Measurements from ENCODE around the gene YIF1A.

GRCh38 chr11:66286699-66287098 lies 2.2 kb downstream of the YIF1A start:
- TF ChIP-seq, protein P1, sequence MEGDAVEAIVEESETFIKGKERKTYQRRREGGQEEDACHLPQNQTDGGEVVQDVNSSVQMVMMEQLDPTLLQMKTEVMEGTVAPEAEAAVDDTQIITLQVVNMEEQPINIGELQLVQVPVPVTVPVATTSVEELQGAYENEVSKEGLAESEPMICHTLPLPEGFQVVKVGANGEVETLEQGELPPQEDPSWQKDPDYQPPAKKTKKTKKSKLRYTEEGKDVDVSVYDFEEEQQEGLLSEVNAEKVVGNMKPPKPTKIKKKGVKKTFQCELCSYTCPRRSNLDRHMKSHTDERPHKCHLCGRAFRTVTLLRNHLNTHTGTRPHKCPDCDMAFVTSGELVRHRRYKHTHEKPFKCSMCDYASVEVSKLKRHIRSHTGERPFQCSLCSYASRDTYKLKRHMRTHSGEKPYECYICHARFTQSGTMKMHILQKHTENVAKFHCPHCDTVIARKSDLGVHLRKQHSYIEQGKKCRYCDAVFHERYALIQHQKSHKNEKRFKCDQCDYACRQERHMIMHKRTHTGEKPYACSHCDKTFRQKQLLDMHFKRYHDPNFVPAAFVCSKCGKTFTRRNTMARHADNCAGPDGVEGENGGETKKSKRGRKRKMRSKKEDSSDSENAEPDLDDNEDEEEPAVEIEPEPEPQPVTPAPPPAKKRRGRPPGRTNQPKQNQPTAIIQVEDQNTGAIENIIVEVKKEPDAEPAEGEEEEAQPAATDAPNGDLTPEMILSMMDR (IDR thresholded peaks at IDR 0.05; ENCODE audit: low read depth, low read length, missing input control): no peak
- TF ChIP-seq TAF1 (conservative IDR thresholded peaks at IDR 0.05) (no peak), FOXA1 (IDR thresholded peaks at IDR 0.05) (no peak), YY1 (IDR thresholded peaks at IDR 0.05) (no peak), RXRA (IDR thresholded peaks at IDR 0.05) (no peak), RAD21 (IDR thresholded peaks at IDR 0.05) (no peak), JUND (IDR thresholded peaks at IDR 0.05) (no peak), REST (IDR thresholded peaks at IDR 0.05) (no peak), MAX (IDR thresholded peaks at IDR 0.05) (no peak), HNF4A (conservative IDR thresholded peaks at IDR 0.05) (no peak), NR2F2 (IDR thresholded peaks at IDR 0.05) (no peak)
- TF ChIP-seq, protein P2, sequence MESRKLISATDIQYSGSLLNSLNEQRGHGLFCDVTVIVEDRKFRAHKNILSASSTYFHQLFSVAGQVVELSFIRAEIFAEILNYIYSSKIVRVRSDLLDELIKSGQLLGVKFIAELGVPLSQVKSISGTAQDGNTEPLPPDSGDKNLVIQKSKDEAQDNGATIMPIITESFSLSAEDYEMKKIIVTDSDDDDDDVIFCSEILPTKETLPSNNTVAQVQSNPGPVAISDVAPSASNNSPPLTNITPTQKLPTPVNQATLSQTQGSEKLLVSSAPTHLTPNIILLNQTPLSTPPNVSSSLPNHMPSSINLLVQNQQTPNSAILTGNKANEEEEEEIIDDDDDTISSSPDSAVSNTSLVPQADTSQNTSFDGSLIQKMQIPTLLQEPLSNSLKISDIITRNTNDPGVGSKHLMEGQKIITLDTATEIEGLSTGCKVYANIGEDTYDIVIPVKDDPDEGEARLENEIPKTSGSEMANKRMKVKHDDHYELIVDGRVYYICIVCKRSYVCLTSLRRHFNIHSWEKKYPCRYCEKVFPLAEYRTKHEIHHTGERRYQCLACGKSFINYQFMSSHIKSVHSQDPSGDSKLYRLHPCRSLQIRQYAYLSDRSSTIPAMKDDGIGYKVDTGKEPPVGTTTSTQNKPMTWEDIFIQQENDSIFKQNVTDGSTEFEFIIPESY (IDR thresholded peaks at IDR 0.05): no peak
- TF ChIP-seq, protein P3, sequence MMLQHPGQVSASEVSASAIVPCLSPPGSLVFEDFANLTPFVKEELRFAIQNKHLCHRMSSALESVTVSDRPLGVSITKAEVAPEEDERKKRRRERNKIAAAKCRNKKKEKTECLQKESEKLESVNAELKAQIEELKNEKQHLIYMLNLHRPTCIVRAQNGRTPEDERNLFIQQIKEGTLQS (IDR thresholded peaks at IDR 0.05): no peak
